Measurements from ENCODE around the gene PLRG1.
A peak's percentile ranks its signal among the peaks of the same experiment; 100 is the strongest.

Gene PLRG1

DNA sequence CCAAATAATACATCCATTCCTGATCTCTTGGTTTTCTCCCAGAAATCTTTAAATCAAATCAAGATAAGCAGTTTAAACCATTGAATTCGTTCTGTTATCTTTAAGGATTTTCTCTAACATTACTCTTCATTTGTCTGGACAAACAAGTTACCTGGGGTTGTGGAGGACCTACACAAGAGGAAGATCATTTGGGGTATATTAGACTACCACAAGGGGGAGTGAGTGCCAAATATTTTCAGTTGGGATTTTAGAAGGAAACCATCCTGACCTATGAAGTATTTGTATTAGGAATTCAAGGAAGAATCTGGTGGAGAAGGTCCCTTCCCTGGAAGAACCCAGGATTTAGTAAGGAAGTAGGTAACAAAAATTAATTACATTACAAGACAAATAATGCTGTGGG, 46.6 kb downstream of the PLRG1 start:
- TF ChIP-seq, protein P1, sequence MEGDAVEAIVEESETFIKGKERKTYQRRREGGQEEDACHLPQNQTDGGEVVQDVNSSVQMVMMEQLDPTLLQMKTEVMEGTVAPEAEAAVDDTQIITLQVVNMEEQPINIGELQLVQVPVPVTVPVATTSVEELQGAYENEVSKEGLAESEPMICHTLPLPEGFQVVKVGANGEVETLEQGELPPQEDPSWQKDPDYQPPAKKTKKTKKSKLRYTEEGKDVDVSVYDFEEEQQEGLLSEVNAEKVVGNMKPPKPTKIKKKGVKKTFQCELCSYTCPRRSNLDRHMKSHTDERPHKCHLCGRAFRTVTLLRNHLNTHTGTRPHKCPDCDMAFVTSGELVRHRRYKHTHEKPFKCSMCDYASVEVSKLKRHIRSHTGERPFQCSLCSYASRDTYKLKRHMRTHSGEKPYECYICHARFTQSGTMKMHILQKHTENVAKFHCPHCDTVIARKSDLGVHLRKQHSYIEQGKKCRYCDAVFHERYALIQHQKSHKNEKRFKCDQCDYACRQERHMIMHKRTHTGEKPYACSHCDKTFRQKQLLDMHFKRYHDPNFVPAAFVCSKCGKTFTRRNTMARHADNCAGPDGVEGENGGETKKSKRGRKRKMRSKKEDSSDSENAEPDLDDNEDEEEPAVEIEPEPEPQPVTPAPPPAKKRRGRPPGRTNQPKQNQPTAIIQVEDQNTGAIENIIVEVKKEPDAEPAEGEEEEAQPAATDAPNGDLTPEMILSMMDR (IDR thresholded peaks at IDR 0.05; ENCODE audit: low read depth, low read length), result peak; percentile 21; the same call in 1 of the 2 replicates
- H3K4me3 ChIP-seq (ENCODE audit: low read depth, low read length), result no peak overlapping the region

DNA sequence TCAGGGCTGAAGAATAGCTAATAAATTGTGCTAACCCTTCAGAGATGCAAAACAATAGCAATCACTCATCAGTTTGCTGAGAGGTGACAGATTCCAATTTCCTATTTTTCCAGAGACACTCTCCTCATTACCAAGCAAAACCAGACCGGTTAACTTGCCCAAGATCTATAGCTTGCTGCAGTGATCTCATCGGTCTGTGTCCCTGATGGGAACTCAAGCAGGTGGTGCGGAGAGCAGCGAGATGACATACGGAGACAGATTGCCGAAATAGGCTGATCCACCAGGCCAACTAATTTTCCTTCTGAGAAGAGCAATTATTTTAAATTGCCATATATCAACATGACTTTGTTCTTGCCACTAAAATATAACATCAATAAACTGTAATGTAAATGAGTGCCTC, 48.1 kb downstream of the PLRG1 start:
- TF ChIP-seq, protein P1 (IDR thresholded peaks at IDR 0.05; ENCODE audit: low read depth, low read length), result no peak
- no peak overlapping the region for H3K4me3 ChIP-seq (ENCODE audit: low read depth, low read length)

DNA sequence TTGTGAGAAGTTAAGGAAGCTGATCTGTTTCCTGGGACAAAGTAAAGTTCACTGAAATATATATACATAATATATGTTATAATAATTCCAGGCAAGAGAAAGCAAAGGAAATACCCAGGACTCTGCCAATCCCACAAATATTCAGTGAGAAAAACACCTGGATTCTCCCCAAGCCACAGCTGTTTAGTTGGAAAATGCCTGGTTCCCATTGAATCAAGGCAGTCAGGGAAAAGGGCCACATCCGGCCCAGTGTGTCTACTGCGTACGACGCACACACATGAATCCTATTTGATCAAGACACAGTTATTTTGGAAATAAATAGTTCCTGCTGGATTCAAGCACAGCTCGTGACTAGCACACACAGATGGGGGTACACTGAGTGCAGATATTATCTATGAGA, 52.3 kb downstream of the PLRG1 start:
- TF ChIP-seq, protein P1 (IDR thresholded peaks at IDR 0.05; ENCODE audit: low read depth, low read length), result no peak
- H3K4me3 ChIP-seq (ENCODE audit: low read depth, low read length), result no peak overlapping the region

DNA sequence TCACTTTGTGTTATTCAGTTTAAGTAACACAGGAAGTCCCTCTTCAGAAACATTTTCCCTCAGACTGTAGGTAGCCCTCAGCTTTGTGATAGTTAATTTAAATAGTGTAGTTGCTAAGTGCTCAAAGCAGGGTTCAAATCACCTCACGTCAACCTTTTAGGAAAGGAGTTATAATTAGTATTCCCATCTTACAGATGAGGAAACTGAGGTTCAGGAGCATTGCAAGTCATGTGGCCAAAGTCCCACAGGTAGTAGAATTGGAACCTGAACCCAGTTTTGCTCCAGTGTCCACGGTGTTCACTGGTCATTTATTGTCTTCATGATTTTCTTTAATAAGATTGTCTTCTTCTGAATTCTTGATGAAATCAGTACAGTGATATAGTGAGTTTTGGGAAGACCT, 54.3 kb downstream of the PLRG1 start:
- TF ChIP-seq, protein P1 (IDR thresholded peaks at IDR 0.05; ENCODE audit: low read depth, low read length), result no peak
- H3K4me3 ChIP-seq (ENCODE audit: low read depth, low read length), result no peak overlapping the region

DNA sequence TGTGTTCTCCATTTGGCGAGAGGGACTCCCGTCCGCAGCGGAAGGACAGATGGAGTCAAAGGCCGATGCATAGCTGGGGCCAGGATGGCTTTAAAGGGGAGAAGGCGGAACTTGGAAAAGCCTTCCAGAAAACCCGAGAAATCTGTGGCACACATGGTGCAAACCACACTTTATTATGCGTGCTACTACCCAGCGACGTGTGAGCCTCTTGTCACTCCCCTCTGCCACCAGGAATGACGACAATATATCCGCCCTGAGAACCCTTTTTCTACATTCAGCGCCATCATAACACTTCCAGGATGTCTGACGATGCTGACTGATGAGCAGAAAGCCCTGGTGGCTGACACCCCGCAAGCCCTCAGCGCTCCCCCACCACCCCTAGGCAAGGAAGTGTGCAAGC, 57.9 kb downstream of the PLRG1 start:
- no peak overlapping the region for H3K4me3 ChIP-seq (ENCODE audit: low read depth, low read length)
- TF ChIP-seq, protein P1 (IDR thresholded peaks at IDR 0.05; ENCODE audit: low read depth, low read length), result no peak

DNA sequence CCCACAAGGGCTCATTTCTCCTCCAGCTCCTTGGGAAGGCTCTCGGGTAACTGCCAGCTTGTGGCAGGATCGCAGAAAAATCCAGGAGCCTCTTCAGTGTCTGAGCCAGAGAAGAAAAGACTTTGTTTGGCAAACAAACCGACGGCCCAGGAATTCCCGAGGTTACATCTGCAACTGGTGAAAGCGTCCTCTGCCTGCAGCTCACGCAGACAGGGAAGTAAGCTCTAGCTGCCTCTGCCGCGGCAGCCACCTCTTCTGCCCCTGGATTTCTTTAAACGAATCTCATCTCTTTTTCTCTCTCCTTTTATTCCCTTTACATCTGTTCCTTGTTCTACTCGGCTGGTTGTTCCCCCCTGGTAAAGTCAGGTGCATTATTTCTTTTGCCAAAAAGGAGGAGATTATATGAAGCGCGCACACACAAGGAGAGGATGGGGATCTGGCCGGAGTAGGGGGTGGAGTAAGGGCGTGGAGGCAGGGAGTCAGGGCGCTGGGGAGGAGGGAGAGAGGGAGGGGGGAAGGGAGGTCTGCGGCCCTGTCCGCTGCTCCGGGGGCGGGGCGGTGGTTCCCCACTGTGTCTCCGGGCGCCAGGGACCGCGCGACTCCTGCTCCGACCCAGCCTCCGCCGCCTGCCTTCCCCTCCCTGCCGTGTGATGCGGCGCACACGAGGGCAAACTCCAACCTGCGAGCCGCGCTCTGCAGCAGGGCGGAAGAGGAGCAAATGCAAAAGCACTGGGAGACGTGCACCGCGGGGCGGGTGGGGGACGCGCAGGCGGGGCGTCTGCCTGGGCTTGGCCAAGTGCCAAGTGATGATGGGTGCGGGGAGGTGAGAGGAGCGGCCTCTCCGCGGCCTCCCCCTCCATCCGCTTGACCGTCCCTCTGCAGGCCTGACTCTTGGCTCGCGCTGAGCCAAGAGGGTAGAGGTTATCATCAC, 58.6 kb downstream of the PLRG1 start, which contains the start of gene DCHS2:
Gene DCHS2 (minus strand): TSS at position 459 of the 931 bp plus-strand sequence. CDS start 444 bp downstream, at position 15.
- TF ChIP-seq, protein P1 (IDR thresholded peaks at IDR 0.05; ENCODE audit: low read depth, low read length), result no peak
- peak within 1 kb of the TSS; percentile 20; the same call in 1 of the 2 replicates for H3K4me3 ChIP-seq (ENCODE audit: low read depth, low read length)
